ENCODE data around the gene ATXN7L3. TPM values are rescaled to one million over a fixed set of nuclear protein-coding genes. Genes with fewer than 3 reads are reported as not detected.

ATXN7L3 gene
- total and polyA plus RNA-seq, 10 of the 15 experiments (the other 5 are each of a cell fraction or from before 2014, with no cell fraction given), result 0.71 to 78.7 (median 32.7) TPM

- under 1% methylated on average over 32 of the region's 32 CpGs for WGBS (ENCODE audit: insufficient coverage, insufficient replicate concordance, low lambda C conversion rate, missing lambda C conversion rate)
- DNase-seq (ENCODE audit: low read depth, low spot score), result no peak
- H3K27ac ChIP-seq (ENCODE audit: control insufficient read depth, insufficient read depth), result peak overlapping the region; percentile 97
- H3K9ac ChIP-seq (ENCODE audit: control insufficient read depth, insufficient read depth, low read length), result peak overlapping the region; percentile 94
- H2AFZ ChIP-seq (ENCODE audit: control insufficient read depth, low read depth, low read length), result peak overlapping the region; percentile 98
- ChIA-PET SMC1A (ENCODE audit: uncharacterized antibody, unreplicated experiment) (interaction anchor here (1.1 to 2.1 kb wide), 4 partner anchors 8 to 23 kb away, joined by 4 to 11 read pairs (median 4); no protein-coding TSS in a partner anchor), CTCF (interaction anchor here (0.7 to 2.8 kb wide), 10 partner anchors 11 to 158 kb away, joined by 3 to 12 read pairs (median 4); partner anchors contain the start of genes GRN and HROB), RAD21 (ENCODE audit: unreplicated experiment) (interaction anchor here (0.7 to 3.2 kb wide), 7 partner anchors 11 to 158 kb away, joined by 3 to 13 read pairs (median 6); partner anchors contain the start of gene ATXN7L3), POLR2A (interaction anchor here (0.6 to 2.1 kb wide), 9 partner anchors 10 to 158 kb away, joined by 3 to 12 read pairs (median 4); partner anchors contain the start of gene HDAC5)
- peaks cover 38% of the 10 kb centered on the region for H3K79me2 ChIP-seq (ENCODE audit: control insufficient read depth, insufficient read depth, low read length)
- peaks cover 1 to 13% of the 10 kb centered on the region in 2 experiments; a peak in 3 of 4 replicates for H3K36me3 ChIP-seq (ENCODE audit: control insufficient read depth in 2 of 2, insufficient read depth in 2 of 2, low read length in 1 of 2)
- BruUV-seq (replicated peaks), result no TSS peak
- H3K4me2 ChIP-seq (ENCODE audit: control insufficient read depth, insufficient read depth), result peak overlapping the region; percentile 64
- peak overlapping the region; percentile 97 for H3K4me3 ChIP-seq
- H4K20me1 ChIP-seq (ENCODE audit: control insufficient read depth, insufficient read depth), result no peaks in the 10 kb centered on the region
- no peaks in the 10 kb centered on the region for H3K27me3 ChIP-seq (replicated peaks in 1 of 2; ENCODE audit: control insufficient read depth in 2 of 2, insufficient read depth in 2 of 2, low read length in 1 of 2)
- intact Hi-C loops (cut with micrococcal nuclease; ENCODE audit: unreplicated experiment), result loop anchor here (5.0 kb wide), 1 partner anchor 45 kb away; the partner anchor contains the start of gene HROB
- ATAC-seq, result peak; percentile 71
- in situ Hi-C loops (cut with MboI), result no loop called here
- H3K9me3 ChIP-seq (replicated peaks; ENCODE audit: control insufficient read depth, insufficient read depth, low read length), result no peaks in the 10 kb centered on the region
- peaks cover 4% of the 10 kb centered on the region for H3K4me1 ChIP-seq (ENCODE audit: control insufficient read depth, insufficient read depth, low read length)
- no peak for FAIRE-seq
- no peak for TF ChIP-seq ZNF384 (IDR thresholded peaks at IDR 0.05; ENCODE audit: borderline replicate concordance, low read depth, low read length)
- TF ChIP-seq DPF2 (IDR thresholded peaks at IDR 0.05), result peak; percentile 45; the same call in 1 of the 2 replicates
- TF ChIP-seq, protein P1, sequence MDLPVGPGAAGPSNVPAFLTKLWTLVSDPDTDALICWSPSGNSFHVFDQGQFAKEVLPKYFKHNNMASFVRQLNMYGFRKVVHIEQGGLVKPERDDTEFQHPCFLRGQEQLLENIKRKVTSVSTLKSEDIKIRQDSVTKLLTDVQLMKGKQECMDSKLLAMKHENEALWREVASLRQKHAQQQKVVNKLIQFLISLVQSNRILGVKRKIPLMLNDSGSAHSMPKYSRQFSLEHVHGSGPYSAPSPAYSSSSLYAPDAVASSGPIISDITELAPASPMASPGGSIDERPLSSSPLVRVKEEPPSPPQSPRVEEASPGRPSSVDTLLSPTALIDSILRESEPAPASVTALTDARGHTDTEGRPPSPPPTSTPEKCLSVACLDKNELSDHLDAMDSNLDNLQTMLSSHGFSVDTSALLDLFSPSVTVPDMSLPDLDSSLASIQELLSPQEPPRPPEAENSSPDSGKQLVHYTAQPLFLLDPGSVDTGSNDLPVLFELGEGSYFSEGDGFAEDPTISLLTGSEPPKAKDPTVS (IDR thresholded peaks at IDR 0.05; ENCODE audit: low read depth, low read length), result no peak
- TF ChIP-seq SMAD5 (IDR thresholded peaks at IDR 0.05; ENCODE audit: low read depth), result no peak
- no peak for TF ChIP-seq SIX5 (IDR thresholded peaks at IDR 0.05; ENCODE audit: low read depth, low read length, severe bottlenecking)
- 0 out of 2 replicates have a peak, but pooled peaks have one; percentile 52 for TF ChIP-seq NR2F1 (conservative IDR thresholded peaks at IDR 0.05)
- no peak for TF ChIP-seq ZNF687 (IDR thresholded peaks at IDR 0.05)
- no peak for TF ChIP-seq NFYB (IDR thresholded peaks at IDR 0.05; ENCODE audit: insufficient read depth, low read depth, low read length)
- TF ChIP-seq MYC (IDR thresholded peaks at IDR 0.05; ENCODE audit: insufficient read depth, insufficient read length, insufficient replicate concordance, low read length, severe bottlenecking), result no peak
- TF ChIP-seq NBN (IDR thresholded peaks at IDR 0.05), result peak; percentile 12; the same call in 1 of the 2 replicates
- no peak for TF ChIP-seq ATF3 (IDR thresholded peaks at IDR 0.05; ENCODE audit: borderline replicate concordance, extremely low read depth, low read depth, low read length)
- TF ChIP-seq POLR2A (IDR thresholded peaks at IDR 0.05; ENCODE audit: low read depth, low read length), result 0 out of 2 replicates have a peak, but pooled peaks have one; percentile 61
- no peak for TF ChIP-seq NRF1 (conservative IDR thresholded peaks at IDR 0.05; ENCODE audit: low read depth, low read length)
- TF ChIP-seq SMAD1 (IDR thresholded peaks at IDR 0.05; ENCODE audit: low read depth, partially characterized antibody), result no peak
- TF ChIP-seq, protein P2, sequence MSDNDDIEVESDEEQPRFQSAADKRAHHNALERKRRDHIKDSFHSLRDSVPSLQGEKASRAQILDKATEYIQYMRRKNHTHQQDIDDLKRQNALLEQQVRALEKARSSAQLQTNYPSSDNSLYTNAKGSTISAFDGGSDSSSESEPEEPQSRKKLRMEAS (IDR thresholded peaks at IDR 0.05; ENCODE audit: low read depth, low read length), result no peak
These were observed 12.4 kb downstream of the ATXN7L3 start for GRCh38 chr17:44187131-44187899.
